ENCODE results near the gene PPP1R1B.

DNA sequence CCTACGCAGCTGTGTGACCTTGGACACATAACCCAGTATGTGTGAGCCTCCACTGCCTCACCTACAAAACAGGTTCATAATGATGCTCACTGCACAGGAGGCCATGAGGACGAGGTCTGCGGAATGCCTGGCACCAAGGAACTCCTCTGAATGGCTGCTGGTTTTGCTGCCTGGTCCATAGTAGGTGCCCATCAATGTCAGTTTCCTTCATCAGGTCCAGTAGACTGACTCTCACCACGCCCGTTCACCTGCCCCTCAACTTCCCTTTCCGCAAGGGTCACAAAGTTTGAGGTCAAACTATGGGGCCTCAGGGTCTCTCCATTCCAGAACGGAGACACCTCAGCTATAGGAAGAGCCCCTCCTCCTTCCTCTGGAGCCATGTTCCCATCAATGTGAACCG lies 50.3 kb downstream of the PPP1R1B start:
- no peak for TF ChIP-seq POLR2A (IDR thresholded peaks at IDR 0.05)
- TF ChIP-seq, protein P1, sequence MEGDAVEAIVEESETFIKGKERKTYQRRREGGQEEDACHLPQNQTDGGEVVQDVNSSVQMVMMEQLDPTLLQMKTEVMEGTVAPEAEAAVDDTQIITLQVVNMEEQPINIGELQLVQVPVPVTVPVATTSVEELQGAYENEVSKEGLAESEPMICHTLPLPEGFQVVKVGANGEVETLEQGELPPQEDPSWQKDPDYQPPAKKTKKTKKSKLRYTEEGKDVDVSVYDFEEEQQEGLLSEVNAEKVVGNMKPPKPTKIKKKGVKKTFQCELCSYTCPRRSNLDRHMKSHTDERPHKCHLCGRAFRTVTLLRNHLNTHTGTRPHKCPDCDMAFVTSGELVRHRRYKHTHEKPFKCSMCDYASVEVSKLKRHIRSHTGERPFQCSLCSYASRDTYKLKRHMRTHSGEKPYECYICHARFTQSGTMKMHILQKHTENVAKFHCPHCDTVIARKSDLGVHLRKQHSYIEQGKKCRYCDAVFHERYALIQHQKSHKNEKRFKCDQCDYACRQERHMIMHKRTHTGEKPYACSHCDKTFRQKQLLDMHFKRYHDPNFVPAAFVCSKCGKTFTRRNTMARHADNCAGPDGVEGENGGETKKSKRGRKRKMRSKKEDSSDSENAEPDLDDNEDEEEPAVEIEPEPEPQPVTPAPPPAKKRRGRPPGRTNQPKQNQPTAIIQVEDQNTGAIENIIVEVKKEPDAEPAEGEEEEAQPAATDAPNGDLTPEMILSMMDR (IDR thresholded peaks at IDR 0.05) = no peak
